ENCODE measurements around the gene SCAI. TPM values are rescaled to one million over a fixed set of nuclear protein-coding genes. Genes with fewer than 3 reads are reported as not detected.

Gene SCAI
- total and polyA plus RNA-seq, 10 donors, result 1.6 to 19.6 (median 7.5) TPM

GRCh38 chr9:124911766-124912165 is 231.6 kb downstream of the SCAI start:
- intact Hi-C loops (cut with DNase I; ENCODE audit: low total_unique reads), result no loop called here

GRCh38 chr9:124908098-124908497 is 235.2 kb downstream of the SCAI start:
- 85 to 92% (median 89%) methylated on average over 2 of the region's 2 CpGs for WGBS, 5 donors
- no peaks in the 10 kb centered on the region for H3K9me3 ChIP-seq
- TF ChIP-seq POLR2A (IDR thresholded peaks at IDR 0.05) (no peak), CTCF (IDR thresholded peaks at IDR 0.05 in 8 of 11, conservative IDR thresholded peaks at IDR 0.05 in 3 of 11) (no peak), POLR2AphosphoS5 (IDR thresholded peaks at IDR 0.05) (no peak)
- H3K4me3 ChIP-seq, result no peak overlapping the region
- no peak overlapping the region for H3K27ac ChIP-seq
- no peaks in the 10 kb centered on the region for H3K27me3 ChIP-seq (replicated peaks in 1 of 7)
- H3K4me1 ChIP-seq, result no peaks in the 10 kb centered on the region
- DNase-seq, result no peak
- intact Hi-C loops (cut with DNase I; ENCODE audit: low total_unique reads), result no loop called here
- H3K36me3 ChIP-seq, result peaks cover 0 to 100% (median 43%) of the 10 kb centered on the region in 6 donors

More at GRCh38 chr9:124911766-124912165, 231.6 kb downstream of the SCAI start:
- Histone ChIP-seq H3K9me3 (no peaks in the 10 kb centered on the region), H3K4me1 (no peaks in the 10 kb centered on the region), H3K36me3 (peaks cover 0 to 96% (median 47%) of the 10 kb centered on the region in 6 donors), H3K27ac (no peak overlapping the region), H3K4me3 (no peak overlapping the region), H3K27me3 (replicated peaks in 1 of 7) (no peaks in the 10 kb centered on the region)
- no peak for DNase-seq
- 85 to 96% (median 90%) methylated on average over 1 of the region's 1 CpG for WGBS, 5 donors
- TF ChIP-seq CTCF (IDR thresholded peaks at IDR 0.05 in 8 of 11, conservative IDR thresholded peaks at IDR 0.05 in 3 of 11), result no peak
- no peak for TF ChIP-seq POLR2A (IDR thresholded peaks at IDR 0.05)
- no peak for TF ChIP-seq POLR2AphosphoS5 (IDR thresholded peaks at IDR 0.05)

GRCh38 chr9:124906966-124907365 is 236.4 kb downstream of the SCAI start:
- H3K36me3 ChIP-seq, result peaks cover 0 to 100% (median 38%) of the 10 kb centered on the region in 6 donors
- no peak overlapping the region for H3K4me3 ChIP-seq
- TF ChIP-seq CTCF (IDR thresholded peaks at IDR 0.05 in 8 of 11, conservative IDR thresholded peaks at IDR 0.05 in 3 of 11), result no peak
- H3K4me1 ChIP-seq, result no peaks in the 10 kb centered on the region
- no peak for DNase-seq
- no peak overlapping the region for H3K27ac ChIP-seq
- H3K9me3 ChIP-seq, result no peaks in the 10 kb centered on the region
- intact Hi-C loops (cut with DNase I; ENCODE audit: low total_unique reads), result no loop called here
- WGBS, 5 donors, result 82 to 97% (median 94%) methylated on average over 1 of the region's 1 CpG
- no peaks in the 10 kb centered on the region for H3K27me3 ChIP-seq (replicated peaks in 1 of 7)

GRCh38 chr9:124899845-124900244 is 243.5 kb downstream of the SCAI start:
- DNase-seq, result no peak
- no peak for TF ChIP-seq POLR2AphosphoS5 (IDR thresholded peaks at IDR 0.05)
- no peak for TF ChIP-seq POLR2A (IDR thresholded peaks at IDR 0.05)
- TF ChIP-seq CTCF (IDR thresholded peaks at IDR 0.05 in 8 of 11, conservative IDR thresholded peaks at IDR 0.05 in 3 of 11), result no peak
- H3K9me3 ChIP-seq, result no peaks in the 10 kb centered on the region
- no peaks in the 10 kb centered on the region for H3K4me1 ChIP-seq
- 86 to 94% (median 92%) methylated on average over 8 to 9 of the region's 9 CpGs for WGBS, 5 donors
- H3K36me3 ChIP-seq, result peaks cover 0 to 93% (median 44%) of the 10 kb centered on the region in 6 donors
- no peak overlapping the region for H3K4me3 ChIP-seq
- intact Hi-C loops (cut with DNase I; ENCODE audit: low total_unique reads), result no loop called here
- H3K27ac ChIP-seq, result no peak overlapping the region
- H3K27me3 ChIP-seq (replicated peaks in 1 of 7), result no peaks in the 10 kb centered on the region

All from spleen (tissue), 11 donors.